ENCODE measurements around the gene CHST9.

The CHST9 gene

GRCh38 chr18:26867471-26867870 is 317.6 kb downstream of the CHST9 start:
- no peak for DNase-seq
- Histone ChIP-seq H3K36me3 (no peaks in the 10 kb centered on the region), H3K27me3 (peaks cover 9% of the 10 kb centered on the region; the same call in 1 of the 2 replicates), H3K9me3 (no peaks in the 10 kb centered on the region), H3K4me1 (no peaks in the 10 kb centered on the region), H3K4me3 (ENCODE audit: low read depth, low read length) (no peak overlapping the region)
- no peak for TF ChIP-seq CTCF (IDR thresholded peaks at IDR 0.05; ENCODE audit: low read depth, low read length)

GRCh38 chr18:26865557-26865956 is 319.6 kb downstream of the CHST9 start, which contains the start of gene AQP4:
TSS of gene AQP4 (minus strand) at chr18:26865707. CDS start at chr18:26865689, 18 bp downstream.
- Histone ChIP-seq H3K9me3 (no peaks in the 10 kb centered on the region), H3K36me3 (no peaks in the 10 kb centered on the region), H3K4me1 (no peaks in the 10 kb centered on the region), H3K4me3 (ENCODE audit: low read depth, low read length) (no peak within 1 kb of the TSS), H3K27me3 (peaks cover 9% of the 10 kb centered on the region; the same call in 1 of the 2 replicates)
- DNase-seq: no peak
- TF ChIP-seq CTCF (IDR thresholded peaks at IDR 0.05; ENCODE audit: low read depth, low read length): no peak

GRCh38 chr18:26864658-26865057 is 320.4 kb downstream of the CHST9 start:
- Histone ChIP-seq H3K4me1 (no peaks in the 10 kb centered on the region), H3K36me3 (no peaks in the 10 kb centered on the region), H3K4me3 (ENCODE audit: low read depth, low read length) (no peak overlapping the region), H3K27me3 (peaks cover 9% of the 10 kb centered on the region; the same call in 1 of the 2 replicates), H3K9me3 (no peaks in the 10 kb centered on the region)
- DNase-seq: no peak
- no peak for TF ChIP-seq CTCF (IDR thresholded peaks at IDR 0.05; ENCODE audit: low read depth, low read length)

GRCh38 chr18:26863921-26864497 is 321.1 kb downstream of the CHST9 start:
- no peaks in the 10 kb centered on the region for H3K9me3 ChIP-seq
- peaks cover 9% of the 10 kb centered on the region; the same call in 1 of the 2 replicates for H3K27me3 ChIP-seq
- H3K36me3 ChIP-seq: no peaks in the 10 kb centered on the region
- no peak for DNase-seq
- no peaks in the 10 kb centered on the region for H3K4me1 ChIP-seq
- no peak for TF ChIP-seq CTCF (IDR thresholded peaks at IDR 0.05; ENCODE audit: low read depth, low read length)
- no peak overlapping the region for H3K4me3 ChIP-seq (ENCODE audit: low read depth, low read length)

GRCh38 chr18:26863122-26863879 is 321.8 kb downstream of the CHST9 start:
- peak; percentile 40 for DNase-seq
- H3K4me3 ChIP-seq (ENCODE audit: low read depth, low read length): peak overlapping the region; percentile 38
- TF ChIP-seq CTCF (IDR thresholded peaks at IDR 0.05; ENCODE audit: low read depth, low read length): no peak

GRCh38 chr18:26862084-26862483 is 323.0 kb downstream of the CHST9 start:
- Histone ChIP-seq H3K9me3 (no peaks in the 10 kb centered on the region), H3K27me3 (peaks cover 9% of the 10 kb centered on the region; the same call in 1 of the 2 replicates), H3K36me3 (no peaks in the 10 kb centered on the region), H3K4me1 (no peaks in the 10 kb centered on the region), H3K4me3 (ENCODE audit: low read depth, low read length) (no peak overlapping the region)
- no peak for TF ChIP-seq CTCF (IDR thresholded peaks at IDR 0.05; ENCODE audit: low read depth, low read length)
- no peak for DNase-seq

More at GRCh38 chr18:26863122-26863879, 321.8 kb downstream of the CHST9 start:
- no peaks in the 10 kb centered on the region for H3K36me3 ChIP-seq
- no peaks in the 10 kb centered on the region for H3K4me1 ChIP-seq
- peaks cover 9% of the 10 kb centered on the region; the same call in 1 of the 2 replicates for H3K27me3 ChIP-seq
- H3K9me3 ChIP-seq: no peaks in the 10 kb centered on the region

All from BE2C (cell line).